Keratinocyte (primary cell): Measurements from ENCODE around the gene CCDC7.

Experiments
- CTCF ChIP-seq, 3 experiments: IDR thresholded peaks in 1 of 3; conservative IDR thresholded peaks in 1 of 3; optimal IDR thresholded peaks in 1 of 3; 2 replicates in 2 of 3; 3 replicates in 1 of 3; pipeline versions ENCODE3 to v1.5.1; 2011; ENCODE audit warnings: low read length in 3 of 3, mild to moderate bottlenecking in 3 of 3, moderate library complexity in 2 of 3, control low read depth in 1 of 3, inconsistent platforms in 1 of 3; ENCODE audit not compliant: insufficient read depth in 2 of 3; ENCODE audit errors: extremely low read depth in 1 of 3
- EZH2 ChIP-seq: IDR thresholded peaks from one replicate; pipeline ENCODE4 v1.6.1; 2012; ENCODE audit warnings: inconsistent platforms, mild to moderate bottlenecking, low read length, moderate library complexity

- TF ChIP-seq CTCF (optimal IDR thresholded peaks at IDR 0.05 in 1 of 3, IDR thresholded peaks at IDR 0.05 in 1 of 3, conservative IDR thresholded peaks at IDR 0.05 in 1 of 3; ENCODE audit: extremely low read depth in 1 of 3, insufficient read depth in 2 of 3, low read length in 3 of 3) (no peak), EZH2 (no peak)
These were observed 341.8 kb downstream of the CCDC7 start for GRCh38 chr10:32787690-32788284.
